ENCODE measurements around the gene ACKR3.

The ACKR3 gene

DNA sequence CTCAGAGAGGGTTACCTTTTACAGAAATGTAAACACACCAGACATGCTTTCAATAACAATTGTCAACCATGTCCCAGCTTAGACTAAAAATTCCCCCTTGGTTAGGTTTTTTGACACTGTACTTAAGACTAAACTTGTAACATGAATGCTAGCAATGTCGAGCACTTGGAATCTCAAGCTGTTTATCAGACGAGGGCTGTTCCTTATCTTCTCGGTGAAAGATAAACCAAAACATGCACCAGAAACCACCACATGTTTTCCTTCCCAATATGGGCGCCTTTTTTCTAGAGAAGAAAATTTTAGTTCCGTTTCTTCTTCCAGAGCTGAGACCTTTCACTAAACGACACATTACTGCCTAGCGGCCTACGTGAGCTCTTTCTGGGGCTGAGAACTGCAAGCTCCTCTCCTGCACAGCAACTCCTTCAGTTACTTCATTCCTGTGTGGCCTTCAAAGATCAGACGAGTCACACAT, 42.4 kb upstream of the ACKR3 start:
- no peak overlapping the region for H2AK5ac ChIP-seq (ENCODE audit: low read length)
- H3K79me2 ChIP-seq (ENCODE audit: control insufficient read depth, insufficient read depth, low read length): no peaks in the 10 kb centered on the region
- no peak overlapping the region for H4K8ac ChIP-seq (ENCODE audit: low read depth, low read length)
- H3K18ac ChIP-seq (ENCODE audit: low read length): no peak overlapping the region
- no peak overlapping the region for H3K27ac ChIP-seq (ENCODE audit: low read depth, low read length)
- H3K23ac ChIP-seq (ENCODE audit: low read length): no peak overlapping the region
- H2BK120ac ChIP-seq (ENCODE audit: low read depth, low read length): no peak overlapping the region
- no peak overlapping the region for H3K4me2 ChIP-seq (ENCODE audit: low read length)
- H3K27me3 ChIP-seq (ENCODE audit: insufficient read depth, low read length, poor library complexity): no peaks in the 10 kb centered on the region
- WGBS (ENCODE audit: extremely low coverage, insufficient coverage, low lambda C conversion rate): no CpG with 5 or more reads among the region's 9 CpGs
- H3K9ac ChIP-seq (ENCODE audit: low read length): no peak overlapping the region
- no peak overlapping the region for H3K56ac ChIP-seq (ENCODE audit: low read length)
- H3K4me3 ChIP-seq (ENCODE audit: low read length): no peak overlapping the region
- no peaks in the 10 kb centered on the region for H3K36me3 ChIP-seq (ENCODE audit: control insufficient read depth, insufficient read depth, low read length)
- H2BK15ac ChIP-seq (replicated peaks; ENCODE audit: low read depth): no peak overlapping the region
- DNase-seq: peak; percentile 79
- no peak overlapping the region for H2BK5ac ChIP-seq (ENCODE audit: low read length)
- no peak overlapping the region for H3K4ac ChIP-seq (ENCODE audit: low read depth, low read length)
- peaks cover 2% of the 10 kb centered on the region for H3K4me1 ChIP-seq (ENCODE audit: control insufficient read depth, low read depth, low read length)
- H4K5ac ChIP-seq (ENCODE audit: low read length): no peak overlapping the region
- no peaks in the 10 kb centered on the region for H3K79me1 ChIP-seq (ENCODE audit: low read length)

DNA sequence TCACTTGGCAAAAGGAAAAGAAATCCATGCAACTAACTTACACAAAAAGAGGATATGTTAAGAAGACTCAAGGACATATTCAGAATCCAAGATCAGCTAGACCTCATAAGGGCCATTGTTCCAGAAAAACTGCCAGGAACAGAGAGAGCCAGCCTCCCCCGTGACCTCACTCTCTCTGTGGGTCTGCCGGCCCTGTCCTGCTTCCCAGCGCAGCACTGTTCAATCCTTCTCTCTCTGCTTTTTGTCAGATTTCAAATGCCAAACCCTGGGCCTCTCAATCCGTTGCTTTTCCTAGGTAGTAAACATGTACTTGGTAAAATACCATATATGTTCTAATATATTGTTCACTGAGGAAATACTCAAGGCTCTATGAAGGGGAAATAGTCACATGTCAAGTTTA, 40.0 kb upstream of the ACKR3 start:
- Histone ChIP-seq H3K4me1 (ENCODE audit: control insufficient read depth, low read depth, low read length) (peaks cover 2% of the 10 kb centered on the region), H3K4me3 (ENCODE audit: low read length) (no peak overlapping the region), H2AK5ac (ENCODE audit: low read length) (no peak overlapping the region), H3K36me3 (ENCODE audit: control insufficient read depth, insufficient read depth, low read length) (no peaks in the 10 kb centered on the region), H2BK5ac (ENCODE audit: low read length) (no peak overlapping the region), H2BK120ac (ENCODE audit: low read depth, low read length) (no peak overlapping the region), H3K27ac (ENCODE audit: low read depth, low read length) (no peak overlapping the region), H2BK15ac (replicated peaks; ENCODE audit: low read depth) (no peak overlapping the region), H3K27me3 (ENCODE audit: insufficient read depth, low read length, poor library complexity) (no peaks in the 10 kb centered on the region), H4K8ac (ENCODE audit: low read depth, low read length) (no peak overlapping the region), H3K56ac (ENCODE audit: low read length) (no peak overlapping the region), H3K23ac (ENCODE audit: low read length) (no peak overlapping the region), H3K4me2 (ENCODE audit: low read length) (no peak overlapping the region), H4K5ac (ENCODE audit: low read length) (no peak overlapping the region), H3K18ac (ENCODE audit: low read length) (no peak overlapping the region), H3K4ac (ENCODE audit: low read depth, low read length) (no peak overlapping the region), H3K9ac (ENCODE audit: low read length) (no peak overlapping the region), H3K79me2 (ENCODE audit: control insufficient read depth, insufficient read depth, low read length) (no peaks in the 10 kb centered on the region), H3K79me1 (ENCODE audit: low read length) (no peaks in the 10 kb centered on the region)
- no peak for DNase-seq
- WGBS (ENCODE audit: extremely low coverage, insufficient coverage, low lambda C conversion rate): no CpG with 5 or more reads among the region's 4 CpGs

DNA sequence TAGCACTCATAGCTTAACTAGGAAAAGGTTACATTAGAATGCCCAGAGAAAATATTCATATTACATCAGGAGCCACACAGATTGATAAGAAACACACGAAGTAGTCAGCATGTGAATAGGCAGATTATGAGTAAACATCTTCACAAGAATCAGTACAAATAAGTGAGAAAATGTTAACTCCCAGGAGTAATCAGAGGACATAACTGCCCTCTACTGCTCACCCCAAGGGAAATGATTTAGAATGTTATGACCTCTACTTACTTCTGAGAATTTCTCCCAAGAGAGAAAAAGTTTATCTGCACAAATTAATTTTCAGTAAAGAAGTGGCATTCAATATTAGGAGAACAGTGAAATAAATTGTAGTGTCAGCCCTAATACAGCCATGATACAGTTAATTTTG, 39.1 kb upstream of the ACKR3 start:
- Histone ChIP-seq H3K4me2 (ENCODE audit: low read length) (no peak overlapping the region), H4K5ac (ENCODE audit: low read length) (no peak overlapping the region), H2BK120ac (ENCODE audit: low read depth, low read length) (no peak overlapping the region), H2AK5ac (ENCODE audit: low read length) (no peak overlapping the region), H2BK5ac (ENCODE audit: low read length) (no peak overlapping the region), H3K18ac (ENCODE audit: low read length) (no peak overlapping the region), H3K79me1 (ENCODE audit: low read length) (no peaks in the 10 kb centered on the region), H3K56ac (ENCODE audit: low read length) (no peak overlapping the region), H3K27me3 (ENCODE audit: insufficient read depth, low read length, poor library complexity) (no peaks in the 10 kb centered on the region), H3K79me2 (ENCODE audit: control insufficient read depth, insufficient read depth, low read length) (no peaks in the 10 kb centered on the region), H3K9ac (ENCODE audit: low read length) (no peak overlapping the region), H4K8ac (ENCODE audit: low read depth, low read length) (no peak overlapping the region), H3K4me1 (ENCODE audit: control insufficient read depth, low read depth, low read length) (peaks cover 2% of the 10 kb centered on the region), H3K23ac (ENCODE audit: low read length) (no peak overlapping the region), H2BK15ac (replicated peaks; ENCODE audit: low read depth) (no peak overlapping the region), H3K36me3 (ENCODE audit: control insufficient read depth, insufficient read depth, low read length) (no peaks in the 10 kb centered on the region), H3K27ac (ENCODE audit: low read depth, low read length) (no peak overlapping the region), H3K4me3 (ENCODE audit: low read length) (no peak overlapping the region), H3K4ac (ENCODE audit: low read depth, low read length) (no peak overlapping the region)
- no peak for DNase-seq
- no CpG with 5 or more reads among the region's 1 CpG for WGBS (ENCODE audit: extremely low coverage, insufficient coverage, low lambda C conversion rate)

DNA sequence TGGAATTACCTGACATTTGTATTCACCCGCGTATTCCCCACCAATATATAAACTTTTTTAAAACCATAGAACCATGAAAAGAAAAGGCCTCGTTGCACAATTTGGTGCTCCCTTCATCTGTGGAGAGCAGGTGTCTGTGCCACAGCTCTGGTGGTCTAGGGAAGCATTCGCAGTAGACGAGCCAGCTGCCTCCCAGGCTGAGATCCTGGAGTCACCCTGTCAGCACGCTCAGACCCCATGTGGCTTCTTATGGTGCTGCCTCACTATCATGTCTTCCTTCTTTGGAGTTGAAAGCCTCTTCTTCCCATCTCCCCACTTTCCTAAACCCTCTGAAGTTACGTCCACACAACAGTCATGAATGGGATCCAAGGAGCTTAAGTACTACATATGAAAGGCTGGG, 38.4 kb upstream of the ACKR3 start:
- Histone ChIP-seq H3K18ac (ENCODE audit: low read length) (no peak overlapping the region), H2AK5ac (ENCODE audit: low read length) (no peak overlapping the region), H3K23ac (ENCODE audit: low read length) (no peak overlapping the region), H3K79me1 (ENCODE audit: low read length) (no peaks in the 10 kb centered on the region), H2BK5ac (ENCODE audit: low read length) (no peak overlapping the region), H3K56ac (ENCODE audit: low read length) (no peak overlapping the region), H3K4me1 (ENCODE audit: control insufficient read depth, low read depth, low read length) (peaks cover 2% of the 10 kb centered on the region), H4K8ac (ENCODE audit: low read depth, low read length) (no peak overlapping the region), H3K9ac (ENCODE audit: low read length) (no peak overlapping the region), H4K5ac (ENCODE audit: low read length) (no peak overlapping the region), H3K36me3 (ENCODE audit: control insufficient read depth, insufficient read depth, low read length) (no peaks in the 10 kb centered on the region), H2BK120ac (ENCODE audit: low read depth, low read length) (no peak overlapping the region), H3K4me2 (ENCODE audit: low read length) (no peak overlapping the region), H3K79me2 (ENCODE audit: control insufficient read depth, insufficient read depth, low read length) (no peaks in the 10 kb centered on the region), H3K27ac (ENCODE audit: low read depth, low read length) (no peak overlapping the region), H2BK15ac (replicated peaks; ENCODE audit: low read depth) (no peak overlapping the region), H3K4ac (ENCODE audit: low read depth, low read length) (no peak overlapping the region), H3K4me3 (ENCODE audit: low read length) (no peak overlapping the region), H3K27me3 (ENCODE audit: insufficient read depth, low read length, poor library complexity) (no peaks in the 10 kb centered on the region)
- no CpG with 5 or more reads among the region's 7 CpGs for WGBS (ENCODE audit: extremely low coverage, insufficient coverage, low lambda C conversion rate)
- DNase-seq: no peak

DNA sequence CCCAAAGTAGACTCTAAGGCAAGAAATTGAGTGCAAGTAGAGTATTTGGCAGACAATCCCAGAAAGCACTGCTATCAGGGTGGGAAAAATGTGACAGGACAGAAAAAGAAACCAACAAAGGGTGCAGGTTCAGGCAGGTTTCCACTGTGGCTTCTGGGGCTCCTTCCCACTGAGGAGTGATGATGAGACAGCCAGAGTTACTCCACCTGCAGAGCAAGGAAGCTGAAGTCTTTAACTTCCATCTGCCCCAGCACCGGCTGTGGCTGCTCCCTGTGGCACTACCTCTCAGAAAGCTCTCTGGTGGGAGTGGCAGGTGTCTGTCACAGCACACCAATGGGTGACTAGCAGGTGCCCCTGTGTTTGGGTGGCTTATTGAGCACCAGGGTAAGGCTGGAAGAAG, 37.6 kb upstream of the ACKR3 start:
- Histone ChIP-seq H3K18ac (ENCODE audit: low read length) (no peak overlapping the region), H3K79me2 (ENCODE audit: control insufficient read depth, insufficient read depth, low read length) (no peaks in the 10 kb centered on the region), H3K4ac (ENCODE audit: low read depth, low read length) (no peak overlapping the region), H3K4me2 (ENCODE audit: low read length) (no peak overlapping the region), H3K27me3 (ENCODE audit: insufficient read depth, low read length, poor library complexity) (no peaks in the 10 kb centered on the region), H3K23ac (ENCODE audit: low read length) (no peak overlapping the region), H2BK5ac (ENCODE audit: low read length) (no peak overlapping the region), H2BK15ac (replicated peaks; ENCODE audit: low read depth) (no peak overlapping the region), H3K4me3 (ENCODE audit: low read length) (no peak overlapping the region), H2BK120ac (ENCODE audit: low read depth, low read length) (no peak overlapping the region), H3K4me1 (ENCODE audit: control insufficient read depth, low read depth, low read length) (peaks cover 2% of the 10 kb centered on the region), H3K56ac (ENCODE audit: low read length) (no peak overlapping the region), H4K8ac (ENCODE audit: low read depth, low read length) (no peak overlapping the region), H3K9ac (ENCODE audit: low read length) (no peak overlapping the region), H3K79me1 (ENCODE audit: low read length) (no peaks in the 10 kb centered on the region), H3K36me3 (ENCODE audit: control insufficient read depth, insufficient read depth, low read length) (no peaks in the 10 kb centered on the region), H4K5ac (ENCODE audit: low read length) (no peak overlapping the region), H3K27ac (ENCODE audit: low read depth, low read length) (no peak overlapping the region), H2AK5ac (ENCODE audit: low read length) (no peak overlapping the region)
- no peak for DNase-seq
- no CpG with 5 or more reads among the region's 1 CpG for WGBS (ENCODE audit: extremely low coverage, insufficient coverage, low lambda C conversion rate)

DNA sequence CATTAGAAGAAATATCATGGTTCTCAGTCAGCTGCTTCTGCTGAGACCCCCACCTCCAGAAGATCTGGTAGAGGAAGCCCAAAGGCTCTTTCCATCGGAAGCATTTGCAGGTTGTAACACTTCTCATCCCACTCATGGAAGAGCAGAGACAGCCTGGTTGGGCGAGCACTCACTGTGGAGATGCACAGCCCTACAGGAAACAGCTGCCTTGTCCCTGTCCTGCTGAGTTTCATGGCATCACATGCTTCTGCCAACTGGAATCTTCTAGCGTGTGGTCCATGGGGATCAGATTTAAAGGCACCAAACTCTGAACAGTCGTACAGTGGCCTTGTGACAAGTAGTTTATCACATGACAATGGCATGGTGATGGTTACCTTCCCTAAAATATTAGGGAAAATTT, 36.3 kb upstream of the ACKR3 start:
- H3K4me2 ChIP-seq (ENCODE audit: low read length): no peak overlapping the region
- no peak overlapping the region for H3K56ac ChIP-seq (ENCODE audit: low read length)
- H3K27me3 ChIP-seq (ENCODE audit: insufficient read depth, low read length, poor library complexity): no peaks in the 10 kb centered on the region
- H3K4ac ChIP-seq (ENCODE audit: low read depth, low read length): no peak overlapping the region
- WGBS (ENCODE audit: extremely low coverage, insufficient coverage, low lambda C conversion rate): no CpG with 5 or more reads among the region's 4 CpGs
- no peak overlapping the region for H3K23ac ChIP-seq (ENCODE audit: low read length)
- no peak overlapping the region for H3K4me3 ChIP-seq (ENCODE audit: low read length)
- no peak overlapping the region for H2BK5ac ChIP-seq (ENCODE audit: low read length)
- H2AK5ac ChIP-seq (ENCODE audit: low read length): no peak overlapping the region
- no peak overlapping the region for H3K9ac ChIP-seq (ENCODE audit: low read length)
- H3K79me2 ChIP-seq (ENCODE audit: control insufficient read depth, insufficient read depth, low read length): no peaks in the 10 kb centered on the region
- no peak overlapping the region for H3K27ac ChIP-seq (ENCODE audit: low read depth, low read length)
- H3K18ac ChIP-seq (ENCODE audit: low read length): no peak overlapping the region
- H2BK15ac ChIP-seq (replicated peaks; ENCODE audit: low read depth): no peak overlapping the region
- no peaks in the 10 kb centered on the region for H3K79me1 ChIP-seq (ENCODE audit: low read length)
- H4K8ac ChIP-seq (ENCODE audit: low read depth, low read length): no peak overlapping the region
- H3K36me3 ChIP-seq (ENCODE audit: control insufficient read depth, insufficient read depth, low read length): no peaks in the 10 kb centered on the region
- no peak for DNase-seq
- H2BK120ac ChIP-seq (ENCODE audit: low read depth, low read length): no peak overlapping the region
- H4K5ac ChIP-seq (ENCODE audit: low read length): no peak overlapping the region
- H3K4me1 ChIP-seq (ENCODE audit: control insufficient read depth, low read depth, low read length): no peaks in the 10 kb centered on the region
